Breast epithelium (tissue), 4 donors: Measurements from ENCODE around the gene PDZD11. TPM values are rescaled to one million over a fixed set of nuclear protein-coding genes. Genes with fewer than 3 reads are reported as not detected.

ENCODE experiments used
- DNase-seq, 2 donors: peaks; one replicate each; pipeline ENCODE4 v3.0.0-alpha.2; 2019; ENCODE audit warnings: low spot score in 2 of 2
- H3K27ac ChIP-seq, 2 donors: fragments of 200-600 bp; sonication (generic) in 1 of 2; one replicate each; pipeline ENCODE4 v1.5.1; 2016 to 2019; ENCODE audit warnings: mild to moderate bottlenecking in 1 of 2
- H3K27me3 ChIP-seq, 2 donors: fragments of 200-600 bp; sonication (generic) in 1 of 2; one replicate each; pipeline versions ENCODE4 v1.5.1 to v1.6.0; 2017 to 2019; ENCODE audit warnings: control low read depth in 1 of 2, mild to moderate bottlenecking in 1 of 2
- H3K36me3 ChIP-seq: fragments of 200-600 bp; one replicate; pipeline ENCODE4 v1.5.1; 2019
- H3K4me1 ChIP-seq, 2 donors: fragments of 200-600 bp; sonication (generic); one replicate each; pipeline ENCODE4 v1.5.1; 2016 to 2019; ENCODE audit warnings: control low read depth in 1 of 2
- H3K4me3 ChIP-seq, 3 donors: fragments of 200-600 bp; sonication (generic); 1 replicate in 2 of 3; 2 replicates in 1 of 3; pipeline ENCODE4 v1.5.1; 2016 to 2019; ENCODE audit warnings: mild to moderate bottlenecking in 3 of 3, moderate library complexity in 2 of 3
- H3K9me3 ChIP-seq, 2 donors: fragments of 200-600 bp; sonication (generic) in 1 of 2; one replicate each; pipeline ENCODE4 v1.5.1; 2016 to 2019; ENCODE audit warnings: control low read depth in 1 of 2
- POLR2A ChIP-seq: fragments of 450-650 bp; IDR thresholded peaks from one replicate; pipeline ENCODE4 v1.6.1; 2016; ENCODE audit warnings: antibody characterized with exemption, mild to moderate bottlenecking, moderate library complexity
- POLR2AphosphoS5 ChIP-seq, 3 donors: sonication (generic); formaldehyde crosslinking; IDR thresholded peaks; one replicate each; pipeline ENCODE4 v1.6.1; 2017; ENCODE audit warnings: antibody characterized with exemption in 3 of 3
- intact Hi-C: fragments of 100-400 bp; cut with DNase I; formaldehyde crosslinking; loops from one replicate; pipeline ENCODE4 v1.15.1; 2023; ENCODE audit warnings: low total_unique reads
- total RNA-seq, 3 donors: library from RNA; depleted of rRNA; stranded (reverse); fragments of >200 nt; gene quantifications; one replicate each; pipeline ENCODE4 v1.1.0, GENCODE V29; 2016
- TF ChIP-seq, protein P1 (sequence below), 3 donors: fragments of 450-650 bp; IDR thresholded peaks; one replicate each; pipeline ENCODE4 v1.5.1; 2016 to 2017; ENCODE audit warnings: antibody characterized with exemption in 3 of 3, mild to moderate bottlenecking in 3 of 3, moderate library complexity in 3 of 3

PDZD11 gene, protein sequence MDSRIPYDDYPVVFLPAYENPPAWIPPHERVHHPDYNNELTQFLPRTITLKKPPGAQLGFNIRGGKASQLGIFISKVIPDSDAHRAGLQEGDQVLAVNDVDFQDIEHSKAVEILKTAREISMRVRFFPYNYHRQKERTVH
- total RNA-seq = 10 to 100 TPM; 27.2 to 33.0 (median 32.1) TPM

DNA sequence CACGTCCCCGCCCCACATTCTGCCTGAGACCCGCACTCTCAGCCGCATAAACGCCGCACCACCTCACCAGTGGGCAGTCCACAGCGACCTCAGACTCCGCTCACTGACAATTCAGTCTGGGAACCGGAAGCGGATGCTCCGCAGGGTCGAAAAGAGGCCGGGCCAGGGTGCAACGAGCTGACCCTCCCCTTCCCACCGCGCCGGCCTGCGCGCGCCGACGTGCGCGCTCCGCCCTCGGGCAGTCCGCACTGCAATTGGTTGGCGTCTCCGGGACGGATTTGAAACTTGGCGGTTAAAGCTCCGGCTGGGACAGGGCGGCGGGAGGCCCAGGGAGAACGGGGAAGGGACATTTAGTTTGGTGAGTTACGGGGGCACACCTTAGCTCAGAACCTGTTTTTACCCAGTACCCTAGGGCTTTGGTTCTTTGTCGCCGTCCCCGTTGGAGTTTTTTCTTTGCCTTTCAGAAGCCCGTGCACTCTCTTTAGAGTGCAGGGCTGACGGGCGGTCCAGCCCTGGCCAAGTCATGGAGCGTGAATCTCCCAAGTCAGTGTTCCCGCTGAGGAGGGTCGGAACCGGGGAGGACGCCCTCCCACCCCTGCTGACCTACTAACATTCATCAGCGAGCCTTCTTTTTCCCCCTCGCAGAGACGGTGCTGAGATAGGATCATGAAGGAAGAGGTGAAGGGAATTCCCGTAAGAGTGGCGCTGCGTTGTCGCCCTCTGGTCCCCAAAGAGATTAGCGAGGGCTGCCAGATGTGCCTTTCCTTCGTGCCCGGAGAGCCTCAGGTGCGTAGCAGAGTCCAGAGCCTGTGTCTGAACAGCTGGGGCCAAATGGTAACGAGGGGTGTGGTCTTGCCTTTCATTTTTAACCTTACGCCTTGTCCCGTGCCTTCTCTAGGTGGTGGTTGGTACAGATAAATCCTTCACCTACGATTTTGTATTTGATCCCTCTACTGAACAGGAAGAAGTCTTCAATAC lies at the start of gene PDZD11, which contains the start of gene KIF4A:
TSS of gene PDZD11 (minus strand) at position 135 of the 978 bp plus-strand sequence. CDS start 586 bp downstream, outside the sequence.
TSS of gene KIF4A (plus strand) at position 312 of the 978 bp plus-strand sequence. CDS start at position 667, 355 bp downstream.
- no peaks in the 10 kb centered on the region for H3K36me3 ChIP-seq
- no peaks in the 10 kb centered on the region for H3K9me3 ChIP-seq
- peaks cover 0 to 4% of the 10 kb centered on the region in 2 donors for H3K4me1 ChIP-seq
- intact Hi-C loops = loop anchor here (5.0 kb wide), 1 partner anchor 502 kb away; no protein-coding TSS in a partner anchor
- H3K27ac ChIP-seq = peak within 1 kb of the TSS; percentile 65 to 67
- H3K4me3 ChIP-seq = peak within 1 kb of the TSS; percentile 52 to 69 (median 59)
- peak; percentile 60 to 76 for DNase-seq
- H3K27me3 ChIP-seq = peaks cover 0 to 32% of the 10 kb centered on the region in 2 donors
- TF ChIP-seq POLR2AphosphoS5 (IDR thresholded peaks at IDR 0.05) = no peak
- no peak for TF ChIP-seq POLR2A
- TF ChIP-seq, protein P1, sequence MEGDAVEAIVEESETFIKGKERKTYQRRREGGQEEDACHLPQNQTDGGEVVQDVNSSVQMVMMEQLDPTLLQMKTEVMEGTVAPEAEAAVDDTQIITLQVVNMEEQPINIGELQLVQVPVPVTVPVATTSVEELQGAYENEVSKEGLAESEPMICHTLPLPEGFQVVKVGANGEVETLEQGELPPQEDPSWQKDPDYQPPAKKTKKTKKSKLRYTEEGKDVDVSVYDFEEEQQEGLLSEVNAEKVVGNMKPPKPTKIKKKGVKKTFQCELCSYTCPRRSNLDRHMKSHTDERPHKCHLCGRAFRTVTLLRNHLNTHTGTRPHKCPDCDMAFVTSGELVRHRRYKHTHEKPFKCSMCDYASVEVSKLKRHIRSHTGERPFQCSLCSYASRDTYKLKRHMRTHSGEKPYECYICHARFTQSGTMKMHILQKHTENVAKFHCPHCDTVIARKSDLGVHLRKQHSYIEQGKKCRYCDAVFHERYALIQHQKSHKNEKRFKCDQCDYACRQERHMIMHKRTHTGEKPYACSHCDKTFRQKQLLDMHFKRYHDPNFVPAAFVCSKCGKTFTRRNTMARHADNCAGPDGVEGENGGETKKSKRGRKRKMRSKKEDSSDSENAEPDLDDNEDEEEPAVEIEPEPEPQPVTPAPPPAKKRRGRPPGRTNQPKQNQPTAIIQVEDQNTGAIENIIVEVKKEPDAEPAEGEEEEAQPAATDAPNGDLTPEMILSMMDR (IDR thresholded peaks at IDR 0.05) = no peak

DNA sequence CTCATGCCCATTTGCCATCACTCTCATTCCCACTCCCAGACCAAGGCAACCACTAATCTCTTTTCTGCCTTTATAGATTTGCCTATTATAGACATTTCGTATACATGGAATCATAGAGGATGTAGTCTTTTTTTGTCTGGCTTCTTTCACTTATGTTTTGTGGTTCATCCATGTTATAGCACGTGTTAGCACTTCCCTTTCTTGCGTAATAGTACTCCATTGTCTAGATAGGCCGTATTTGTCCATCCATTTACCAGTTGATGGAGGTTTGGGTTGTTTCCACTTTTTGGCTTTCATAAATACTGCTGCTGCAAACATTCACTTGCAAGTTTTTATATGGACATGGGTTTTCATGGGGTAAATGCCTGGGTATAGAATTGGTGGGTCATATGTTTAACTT lies 48.6 kb upstream of the PDZD11 start:
- no peaks in the 10 kb centered on the region for H3K4me1 ChIP-seq
- no peaks in the 10 kb centered on the region for H3K36me3 ChIP-seq
- no peak overlapping the region for H3K4me3 ChIP-seq
- H3K27me3 ChIP-seq = peaks cover 0 to 44% of the 10 kb centered on the region in 2 donors
- TF ChIP-seq POLR2AphosphoS5 (IDR thresholded peaks at IDR 0.05) (no peak), POLR2A (no peak)
- TF ChIP-seq, protein P1 (IDR thresholded peaks at IDR 0.05) = no peak
- intact Hi-C loops = no loop called here
- H3K9me3 ChIP-seq = no peaks in the 10 kb centered on the region
- DNase-seq = no peak
- no peak overlapping the region for H3K27ac ChIP-seq

DNA sequence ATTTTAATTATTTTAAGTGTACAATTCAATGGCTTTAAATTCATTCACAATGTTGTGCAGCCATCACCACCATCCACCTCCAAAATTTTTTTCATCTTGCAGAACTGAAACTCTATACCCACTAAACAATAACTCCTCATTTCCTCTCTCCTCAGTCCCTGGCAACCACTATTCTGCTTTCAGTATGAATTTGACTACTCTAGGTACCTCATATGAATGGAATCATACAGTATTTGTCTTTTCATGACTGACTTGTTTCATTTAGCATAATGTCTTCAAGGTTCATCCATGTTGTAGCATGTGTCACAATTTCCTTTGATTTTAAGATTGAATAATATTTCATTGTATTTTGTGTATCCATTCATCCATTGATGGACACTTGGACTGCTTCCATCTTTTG lies 47.0 kb upstream of the PDZD11 start:
- H3K4me3 ChIP-seq = no peak overlapping the region
- no peak for TF ChIP-seq POLR2A
- no peak for TF ChIP-seq POLR2AphosphoS5 (IDR thresholded peaks at IDR 0.05)
- TF ChIP-seq, protein P1 (IDR thresholded peaks at IDR 0.05) = no peak
- H3K27me3 ChIP-seq = peaks cover 0 to 38% of the 10 kb centered on the region in 2 donors
- H3K9me3 ChIP-seq = no peaks in the 10 kb centered on the region
- no peaks in the 10 kb centered on the region for H3K4me1 ChIP-seq
- no peaks in the 10 kb centered on the region for H3K36me3 ChIP-seq
- DNase-seq = no peak
- H3K27ac ChIP-seq = no peak overlapping the region
- intact Hi-C loops = no loop called here

DNA sequence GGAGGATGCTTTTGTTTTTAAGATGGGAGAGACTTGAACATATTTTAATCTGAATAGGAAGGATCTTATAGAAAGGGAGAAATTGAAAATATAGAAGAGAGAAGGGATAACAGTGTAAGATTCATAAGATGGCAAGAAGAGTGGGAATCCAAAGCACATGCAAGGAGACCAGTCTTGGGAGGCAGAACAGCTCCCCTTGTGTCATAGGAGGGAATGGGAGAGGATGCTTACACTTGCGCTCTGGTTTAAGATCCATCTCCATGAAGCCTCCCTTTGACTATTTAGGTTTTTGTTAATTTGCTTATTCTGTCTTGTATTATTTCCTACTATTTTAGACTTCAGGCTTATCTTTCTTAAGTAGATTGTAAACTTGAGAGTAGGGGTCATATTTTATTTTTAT lies 42.9 kb upstream of the PDZD11 start:
- no peak for DNase-seq
- peaks cover 0 to 44% of the 10 kb centered on the region in 2 donors for H3K27me3 ChIP-seq
- H3K9me3 ChIP-seq = no peaks in the 10 kb centered on the region
- H3K27ac ChIP-seq = no peak overlapping the region
- H3K4me3 ChIP-seq = no peak overlapping the region
- no peaks in the 10 kb centered on the region for H3K4me1 ChIP-seq
- TF ChIP-seq, protein P1 (IDR thresholded peaks at IDR 0.05) = no peak
- TF ChIP-seq POLR2AphosphoS5 (IDR thresholded peaks at IDR 0.05) (no peak), POLR2A (no peak)
- H3K36me3 ChIP-seq = no peaks in the 10 kb centered on the region
- intact Hi-C loops = no loop called here
